Smooth muscle cell of the brain vasculature (primary cell): ENCODE measurements around the gene DCLRE1A.

Source experiments
- DNase-seq: peaks from one replicate; pipeline ENCODE4 v3.0.0-alpha.2; 2012; ENCODE audit warnings: low read depth, low spot score

The DCLRE1A gene

GRCh38 chr10:113854013-113854760 is at the start of gene DCLRE1A, which contains the start of gene NHLRC2:
TSS of gene DCLRE1A (minus strand) at chr10:113854082. CDS start at chr10:113853182, 900 bp downstream.
TSS of gene NHLRC2 (plus strand) at chr10:113854661. CDS start at chr10:113854873, 212 bp downstream.
- DNase-seq = peak; percentile 62

DNA sequence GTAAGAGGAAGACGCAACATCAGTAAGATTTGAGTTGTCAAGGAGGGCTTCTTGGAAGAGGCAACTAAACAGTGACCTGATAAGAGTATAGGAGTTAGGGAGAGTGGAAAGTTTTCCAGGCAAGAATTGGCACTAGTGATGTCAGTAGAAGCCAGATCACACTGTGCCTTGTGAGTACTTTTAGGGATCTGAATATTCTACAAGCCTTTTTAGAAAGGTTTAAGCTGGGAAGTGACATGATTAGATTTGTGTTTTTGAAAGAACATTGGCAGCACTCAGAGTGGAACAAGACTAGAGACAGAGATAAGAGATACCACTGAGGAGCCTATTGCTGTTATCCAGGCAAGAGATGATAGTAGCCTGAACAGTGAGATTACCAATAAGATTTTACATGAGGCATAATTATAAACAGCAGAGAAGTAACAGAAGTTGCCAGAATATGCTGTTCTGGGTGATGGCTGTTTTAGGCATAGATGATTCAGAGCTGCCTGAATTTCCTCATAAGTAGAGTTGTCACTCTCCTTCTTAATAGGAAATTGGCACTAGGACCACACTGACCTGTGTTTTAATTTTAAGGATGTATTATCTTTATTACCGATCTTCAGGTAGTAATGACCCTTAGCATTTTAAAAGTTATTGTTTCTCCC is 46.2 kb upstream of the DCLRE1A start:
- DNase-seq = no peak

- DNase-seq = no peak
Measured at GRCh38 chr10:113897693-113898618, 44.1 kb upstream of the DCLRE1A start.

GRCh38 chr10:113895018-113895417 is 41.1 kb upstream of the DCLRE1A start:
- DNase-seq = no peak

- DNase-seq = no peak
Measured at GRCh38 chr10:113894581-113894980, 40.7 kb upstream of the DCLRE1A start.

DNA sequence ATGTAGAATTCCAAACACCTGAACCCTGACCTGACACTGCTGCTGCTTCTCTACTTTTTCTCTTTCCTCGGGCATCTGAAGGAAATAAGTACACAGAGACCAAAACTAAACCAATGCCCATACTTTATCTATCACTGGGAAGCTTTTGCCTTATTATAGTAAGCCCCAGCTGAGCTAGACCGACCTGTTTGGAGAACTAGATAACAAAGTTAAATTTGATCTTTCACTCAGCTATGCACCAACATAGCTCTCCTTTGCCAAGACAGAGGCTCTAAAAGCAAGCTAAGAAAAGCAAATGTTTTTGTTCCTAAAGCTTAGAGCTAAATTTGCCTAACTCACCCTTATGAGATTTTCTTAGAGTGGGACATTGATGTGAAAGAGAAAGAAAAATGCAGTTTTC is 39.7 kb upstream of the DCLRE1A start:
- DNase-seq = no peak

GRCh38 chr10:113891476-113891875 is 37.6 kb upstream of the DCLRE1A start:
- DNase-seq = no peak

DNA sequence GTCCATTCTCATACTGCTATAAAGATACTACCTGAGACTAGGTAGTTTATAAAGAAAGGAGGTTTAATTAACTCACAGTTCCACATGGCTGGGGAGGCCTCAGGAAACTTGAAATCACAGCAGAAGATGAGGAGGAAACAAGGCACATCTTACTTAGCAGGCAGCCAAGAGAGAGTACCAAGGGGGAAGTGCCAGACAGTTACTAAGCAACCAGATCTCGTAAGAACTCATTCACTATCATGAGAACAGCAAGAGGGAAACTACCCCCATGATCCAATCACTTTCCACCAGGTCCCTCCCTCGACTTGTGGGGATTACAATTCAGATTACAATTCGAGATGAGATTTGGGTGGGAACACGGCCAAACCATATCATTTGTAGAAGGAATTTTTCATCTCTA is 36.9 kb upstream of the DCLRE1A start:
- DNase-seq = no peak

- DNase-seq = no peak
Measured at GRCh38 chr10:113889911-113890310, 36.0 kb upstream of the DCLRE1A start.

DNA sequence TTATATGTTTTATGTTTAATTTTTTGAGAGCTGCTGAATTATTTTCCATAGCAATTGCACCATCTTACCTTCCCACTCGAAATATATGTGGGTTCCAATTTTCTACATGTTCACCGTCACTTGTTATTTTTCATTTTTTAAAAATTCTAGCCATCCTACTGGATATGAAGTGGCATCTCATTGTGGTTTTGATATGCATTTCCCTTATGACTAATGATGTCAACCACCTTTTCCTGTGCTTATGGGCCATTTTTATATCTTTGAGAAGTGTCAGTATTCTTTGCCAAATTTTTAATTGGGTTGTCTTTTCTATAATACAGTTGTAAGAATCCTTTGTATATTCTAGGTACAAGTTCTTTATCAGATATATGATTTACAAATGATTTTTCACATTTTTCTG is 28.4 kb upstream of the DCLRE1A start:
- no peak for DNase-seq

GRCh38 chr10:113880236-113880635 is 26.4 kb upstream of the DCLRE1A start:
- DNase-seq = no peak

DNA sequence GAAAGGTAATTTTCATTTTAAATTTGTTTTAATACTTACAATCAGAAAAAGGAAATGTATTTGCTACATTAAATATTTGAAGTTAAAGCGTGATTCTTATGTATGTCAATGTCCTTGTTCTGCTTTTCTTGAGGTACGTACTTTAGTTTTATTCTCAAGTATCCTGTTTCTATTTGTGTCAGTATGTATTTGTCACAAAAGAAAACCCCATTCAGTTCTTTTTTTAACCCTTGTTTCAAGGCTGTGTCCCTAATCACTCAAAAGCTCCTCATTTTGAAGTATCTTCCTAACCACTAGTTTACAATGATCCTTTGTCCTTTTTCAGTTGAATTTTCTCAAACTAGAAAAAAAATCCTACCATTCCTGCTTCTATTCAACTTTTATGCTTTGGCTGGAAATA is 25.8 kb upstream of the DCLRE1A start:
- DNase-seq = no peak

- DNase-seq = no peak
Measured at GRCh38 chr10:113876461-113876860, 22.6 kb upstream of the DCLRE1A start.

DNA sequence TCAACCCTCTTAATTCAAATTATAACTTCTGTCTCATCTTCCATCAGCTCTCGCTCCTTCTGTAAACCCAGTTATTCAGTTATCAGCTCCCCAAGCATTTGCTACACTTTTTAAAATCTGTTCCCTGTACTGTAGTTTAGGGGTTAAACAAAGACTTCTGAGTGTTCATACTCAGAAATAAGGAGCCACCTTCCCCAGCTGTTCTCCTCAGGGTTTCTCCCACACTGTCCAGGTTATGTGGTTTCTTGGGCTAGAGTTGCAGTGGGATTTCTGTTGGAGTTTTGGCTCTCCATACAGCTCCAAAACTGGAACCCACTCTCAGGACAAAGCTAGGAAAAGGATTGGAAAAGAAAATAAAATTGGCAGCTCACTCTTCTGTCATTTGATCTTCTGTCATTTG is 21.3 kb upstream of the DCLRE1A start:
- no peak for DNase-seq

DNA sequence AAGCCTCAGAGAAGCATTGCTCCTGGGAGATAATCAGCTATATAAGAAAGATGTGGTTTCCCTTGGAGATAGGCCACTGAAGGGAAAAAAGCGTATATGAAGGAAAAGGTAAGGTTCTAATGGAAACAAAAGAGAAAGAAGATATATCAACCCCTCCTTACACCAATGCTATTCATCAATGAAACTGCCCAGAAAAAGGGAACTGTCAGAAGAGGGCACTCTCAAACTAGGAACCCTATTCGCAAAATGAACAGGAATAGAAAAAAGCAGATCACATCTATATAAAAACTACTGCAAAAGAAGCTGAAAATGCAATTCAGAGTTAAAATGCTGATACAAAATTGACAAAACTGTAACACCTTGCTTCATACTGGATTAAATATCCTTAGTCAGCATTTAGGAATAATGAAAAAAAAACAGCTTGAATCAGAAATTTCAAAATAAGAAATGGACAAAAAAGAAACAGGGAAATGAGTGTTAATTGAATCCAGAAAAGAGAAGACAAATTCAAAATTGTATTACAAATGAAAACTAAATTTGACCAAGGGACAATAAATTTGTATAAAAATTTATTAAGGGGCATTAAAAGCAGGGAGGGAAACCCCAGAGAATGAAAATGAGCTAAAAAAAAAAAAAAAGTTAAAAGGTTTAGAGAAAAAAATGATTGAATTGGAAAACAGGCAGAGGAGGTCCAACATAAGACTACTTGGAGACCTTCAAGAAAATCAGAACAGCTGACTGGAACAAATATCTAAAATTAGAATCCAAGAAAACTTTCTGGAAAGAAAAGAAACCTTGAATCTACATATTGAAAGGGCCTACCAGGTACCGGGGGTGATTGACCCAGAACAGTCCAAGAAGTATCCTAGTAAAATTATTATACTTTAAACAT is 18.5 kb upstream of the DCLRE1A start:
- DNase-seq = no peak

GRCh38 chr10:113869789-113870188 is 15.9 kb upstream of the DCLRE1A start:
- DNase-seq = no peak

GRCh38 chr10:113867904-113868303 is 14.0 kb upstream of the DCLRE1A start:
- no peak for DNase-seq

GRCh38 chr10:113866551-113867394 is 12.9 kb upstream of the DCLRE1A start:
- DNase-seq = no peak

GRCh38 chr10:113865901-113866300 is 12.0 kb upstream of the DCLRE1A start:
- no peak for DNase-seq

GRCh38 chr10:113859261-113859660 is 5.4 kb upstream of the DCLRE1A start:
- no peak for DNase-seq
